Ishikawa (cell line): ENCODE data around the gene AGO4.

ENCODE experiments used
- EP300 ChIP-seq: IDR thresholded peaks from 2 replicates; pipeline ENCODE4 v1.6.1; 2012; ENCODE audit warnings: borderline replicate concordance
- TCF12 ChIP-seq: IDR thresholded peaks from 2 replicates; pipeline ENCODE4 v1.6.1; 2012; ENCODE audit warnings: low read depth
- TEAD4 ChIP-seq: IDR thresholded peaks from 2 replicates; pipeline ENCODE4 v1.6.1; 2012
- TF ChIP-seq, protein P1 (sequence below): IDR thresholded peaks from 2 replicates; pipeline ENCODE4 v1.6.1; 2012; ENCODE audit warnings: low read depth, mild to moderate bottlenecking
- TF ChIP-seq, protein P2 (sequence below): IDR thresholded peaks from 2 replicates; pipeline ENCODE4 v1.6.1; 2012

DNA sequence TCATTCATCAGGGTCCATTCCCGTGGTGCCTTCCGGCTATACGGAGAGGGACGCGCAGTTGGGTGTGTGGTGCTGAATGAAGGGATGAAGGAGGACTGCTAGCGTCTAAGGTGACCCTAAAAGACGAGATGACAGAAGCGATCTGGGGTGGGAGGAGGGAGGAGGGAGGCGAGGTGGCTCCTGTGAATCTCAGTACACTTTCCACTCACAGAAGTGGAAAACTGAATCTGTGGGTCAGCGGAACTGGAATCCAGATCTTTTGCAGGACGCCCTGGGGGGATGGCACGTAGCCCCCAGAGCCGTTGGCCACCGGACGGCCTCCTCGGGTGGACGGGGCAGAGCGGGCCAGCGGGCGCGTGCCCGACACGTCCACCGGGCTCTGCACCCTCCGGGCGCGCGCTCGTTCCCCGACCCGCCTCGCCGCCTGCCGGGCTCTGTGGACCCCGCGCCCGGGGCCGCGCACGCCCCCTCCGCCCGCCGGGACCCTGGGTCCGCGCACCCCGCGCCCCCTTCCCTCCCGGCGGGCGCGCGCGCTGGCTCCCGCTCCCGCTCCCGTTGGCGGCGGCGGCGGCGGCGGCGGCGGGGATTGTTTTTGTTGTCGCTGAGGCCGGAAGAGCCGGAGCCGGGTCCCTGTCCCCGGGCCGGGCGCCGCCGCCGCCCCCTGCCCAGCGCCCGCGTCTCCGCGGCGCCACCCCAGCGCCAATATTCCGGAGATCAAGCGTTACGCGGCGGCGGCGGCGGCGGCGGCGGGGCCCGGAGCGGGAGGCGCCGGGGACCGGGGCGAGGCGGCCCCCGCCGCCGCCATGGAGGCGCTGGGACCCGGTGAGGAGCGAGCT, at the start of gene AGO4:
- TF ChIP-seq EP300 (no peak), TCF12 (no peak), TEAD4 (no peak)
- TF ChIP-seq, protein P1, sequence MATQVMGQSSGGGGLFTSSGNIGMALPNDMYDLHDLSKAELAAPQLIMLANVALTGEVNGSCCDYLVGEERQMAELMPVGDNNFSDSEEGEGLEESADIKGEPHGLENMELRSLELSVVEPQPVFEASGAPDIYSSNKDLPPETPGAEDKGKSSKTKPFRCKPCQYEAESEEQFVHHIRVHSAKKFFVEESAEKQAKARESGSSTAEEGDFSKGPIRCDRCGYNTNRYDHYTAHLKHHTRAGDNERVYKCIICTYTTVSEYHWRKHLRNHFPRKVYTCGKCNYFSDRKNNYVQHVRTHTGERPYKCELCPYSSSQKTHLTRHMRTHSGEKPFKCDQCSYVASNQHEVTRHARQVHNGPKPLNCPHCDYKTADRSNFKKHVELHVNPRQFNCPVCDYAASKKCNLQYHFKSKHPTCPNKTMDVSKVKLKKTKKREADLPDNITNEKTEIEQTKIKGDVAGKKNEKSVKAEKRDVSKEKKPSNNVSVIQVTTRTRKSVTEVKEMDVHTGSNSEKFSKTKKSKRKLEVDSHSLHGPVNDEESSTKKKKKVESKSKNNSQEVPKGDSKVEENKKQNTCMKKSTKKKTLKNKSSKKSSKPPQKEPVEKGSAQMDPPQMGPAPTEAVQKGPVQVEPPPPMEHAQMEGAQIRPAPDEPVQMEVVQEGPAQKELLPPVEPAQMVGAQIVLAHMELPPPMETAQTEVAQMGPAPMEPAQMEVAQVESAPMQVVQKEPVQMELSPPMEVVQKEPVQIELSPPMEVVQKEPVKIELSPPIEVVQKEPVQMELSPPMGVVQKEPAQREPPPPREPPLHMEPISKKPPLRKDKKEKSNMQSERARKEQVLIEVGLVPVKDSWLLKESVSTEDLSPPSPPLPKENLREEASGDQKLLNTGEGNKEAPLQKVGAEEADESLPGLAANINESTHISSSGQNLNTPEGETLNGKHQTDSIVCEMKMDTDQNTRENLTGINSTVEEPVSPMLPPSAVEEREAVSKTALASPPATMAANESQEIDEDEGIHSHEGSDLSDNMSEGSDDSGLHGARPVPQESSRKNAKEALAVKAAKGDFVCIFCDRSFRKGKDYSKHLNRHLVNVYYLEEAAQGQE: no peak
- TF ChIP-seq, protein P2, sequence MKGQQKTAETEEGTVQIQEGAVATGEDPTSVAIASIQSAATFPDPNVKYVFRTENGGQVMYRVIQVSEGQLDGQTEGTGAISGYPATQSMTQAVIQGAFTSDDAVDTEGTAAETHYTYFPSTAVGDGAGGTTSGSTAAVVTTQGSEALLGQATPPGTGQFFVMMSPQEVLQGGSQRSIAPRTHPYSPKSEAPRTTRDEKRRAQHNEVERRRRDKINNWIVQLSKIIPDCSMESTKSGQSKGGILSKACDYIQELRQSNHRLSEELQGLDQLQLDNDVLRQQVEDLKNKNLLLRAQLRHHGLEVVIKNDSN: no peak
